H1 (cell line): ENCODE data around the gene TP53I11. TPM values are rescaled to one million over a fixed set of nuclear protein-coding genes. Genes with fewer than 3 reads are reported as not detected.

ENCODE experiments used
- HDAC2 ChIP-seq, 2 experiments: fragments of 300-600 bp in 1 of 2; sonication (generic) in 1 of 2; IDR thresholded peaks; 2 replicates each; pipeline ENCODE4 v1.6.1; 2011 to 2012; ENCODE audit warnings: low read depth in 2 of 2, low read length in 2 of 2, mild to moderate bottlenecking in 2 of 2, moderate library complexity in 2 of 2, borderline replicate concordance in 1 of 2, inconsistent platforms in 1 of 2
- polyA plus RNA-seq, 7 experiments: library from polyadenylated mRNA; depleted of rRNA in 3 of 7; stranded (reverse) in 5 of 7; unstranded in 2 of 7; fragments of >200 nt in 5 of 7; fragments of 200-250 nt in 2 of 7; gene quantifications; 1 replicate in 5 of 7; 2 replicates in 1 of 7; 4 replicates in 1 of 7; pipeline versions ENCODE4 v1.2.1 to v1.2.3, GENCODE V29; 2011 to 2013; ENCODE audit warnings: missing spikeins in 2 of 7, mixed read lengths in 2 of 7
- total RNA-seq: library from RNA; stranded (reverse); fragmentation: NEBNext Ultra II Directional; extraction: Animal tissue kit (Norgen Biotek cat#: 25700); gene quantifications from 2 replicates; pipeline ENCODE4 v1.2.1, GENCODE V29; 2021

Gene TP53I11
- total and polyA plus RNA-seq, 2 of the 8 experiments (the other 6 are each of a cell fraction or from before 2014, with no cell fraction given) = 34.0 to 46.3 TPM

- no peak for TF ChIP-seq HDAC2 (IDR thresholded peaks at IDR 0.05; ENCODE audit: borderline replicate concordance in 1 of 2, low read depth in 2 of 2, low read length in 2 of 2)
- TF ChIP-seq, all 59 proteins: peak for 0
Observed at GRCh38 chr11:44978274-44978960, 27.7 kb upstream of the TP53I11 start (continued).
